Activated CD4-positive, alpha-beta T cell treated with anti-CD3 and anti-CD28 coated beads for 4 hours (primary cell): ENCODE measurements around the gene IRF8.
"Not testable (repeated sequence)": the region's sequence is repeated elsewhere in the genome, so short reads cannot be mapped to it uniquely, and the experiment has no call there.

ENCODE experiments used
- DNase-seq, 2 donors: peaks; one replicate each; pipeline ENCODE4 v3.0.0-alpha.2; 2020

Gene IRF8, protein sequence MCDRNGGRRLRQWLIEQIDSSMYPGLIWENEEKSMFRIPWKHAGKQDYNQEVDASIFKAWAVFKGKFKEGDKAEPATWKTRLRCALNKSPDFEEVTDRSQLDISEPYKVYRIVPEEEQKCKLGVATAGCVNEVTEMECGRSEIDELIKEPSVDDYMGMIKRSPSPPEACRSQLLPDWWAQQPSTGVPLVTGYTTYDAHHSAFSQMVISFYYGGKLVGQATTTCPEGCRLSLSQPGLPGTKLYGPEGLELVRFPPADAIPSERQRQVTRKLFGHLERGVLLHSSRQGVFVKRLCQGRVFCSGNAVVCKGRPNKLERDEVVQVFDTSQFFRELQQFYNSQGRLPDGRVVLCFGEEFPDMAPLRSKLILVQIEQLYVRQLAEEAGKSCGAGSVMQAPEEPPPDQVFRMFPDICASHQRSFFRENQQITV

GRCh38 chr16:85898521-85899442 lies at the start of gene IRF8:
TSS of gene IRF8 (plus strand) at chr16:85899162. CDS start at chr16:85903016, 3,854 bp downstream.
- DNase-seq, result peak; percentile 80 to 85

DNA sequence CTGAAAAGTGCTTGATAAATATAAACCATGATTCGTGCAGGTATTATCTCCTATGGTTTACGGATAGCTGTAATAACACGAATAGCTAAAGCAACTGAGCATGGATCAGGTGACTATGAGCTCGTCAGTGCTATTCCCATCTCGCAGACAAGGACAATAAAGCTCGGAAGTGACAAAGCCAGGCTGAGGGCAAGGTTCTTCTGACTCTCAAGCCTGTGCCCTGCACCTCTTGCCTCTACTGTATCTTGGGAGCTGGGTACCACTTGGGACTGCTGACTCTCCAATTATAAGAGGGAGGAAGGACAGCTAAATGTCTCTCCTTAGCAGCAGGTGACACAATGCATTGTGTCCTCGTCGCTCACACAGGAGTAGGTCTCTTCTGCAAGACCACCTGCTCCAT lies 49.6 kb upstream of the IRF8 start:
- no peak for DNase-seq

GRCh38 chr16:85850344-85850880 lies 48.5 kb upstream of the IRF8 start:
- no peak for DNase-seq

DNA sequence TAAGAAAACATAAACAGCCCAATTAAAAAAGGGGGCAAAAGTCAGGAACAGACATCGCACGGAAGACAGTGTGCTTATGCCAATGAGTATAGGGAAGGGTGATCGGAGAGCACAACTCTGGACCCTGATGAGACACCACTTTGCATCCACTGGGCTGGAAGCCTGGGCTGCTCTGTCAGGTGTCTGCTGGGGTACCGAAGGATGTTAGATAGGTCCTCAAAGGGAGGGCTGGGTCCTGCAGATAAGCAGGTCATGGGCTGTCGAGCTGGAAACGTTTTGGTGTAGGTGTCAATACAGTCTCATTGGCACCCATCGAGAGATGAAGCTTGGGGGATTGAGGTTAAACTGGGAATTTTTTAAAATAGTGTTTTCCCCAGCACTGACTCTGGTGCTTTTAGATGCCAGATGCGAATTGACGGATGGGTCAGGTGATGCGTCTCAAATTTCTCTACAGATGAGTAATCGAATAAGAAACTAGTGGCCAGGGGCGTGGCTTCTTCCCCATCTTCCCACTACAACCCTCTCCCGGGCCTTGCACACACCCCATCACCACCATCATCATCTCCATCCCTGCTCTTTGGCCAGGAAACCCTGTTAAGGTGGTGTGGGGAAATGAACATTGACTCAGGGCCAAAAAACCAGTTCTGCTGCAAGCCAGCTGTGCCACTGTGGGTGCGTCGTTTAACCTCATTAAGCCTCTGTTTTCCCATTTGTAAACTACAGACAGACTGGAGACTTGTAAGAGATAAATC lies 47.8 kb upstream of the IRF8 start:
- no peak for DNase-seq

- no peak for DNase-seq
Observed at GRCh38 chr16:85853547-85854545, 45.1 kb upstream of the IRF8 start.

GRCh38 chr16:85854935-85855334 lies 44.0 kb upstream of the IRF8 start:
- DNase-seq, result no peak

- no peak for DNase-seq
Observed at GRCh38 chr16:85856079-85856478, 42.9 kb upstream of the IRF8 start.

DNA sequence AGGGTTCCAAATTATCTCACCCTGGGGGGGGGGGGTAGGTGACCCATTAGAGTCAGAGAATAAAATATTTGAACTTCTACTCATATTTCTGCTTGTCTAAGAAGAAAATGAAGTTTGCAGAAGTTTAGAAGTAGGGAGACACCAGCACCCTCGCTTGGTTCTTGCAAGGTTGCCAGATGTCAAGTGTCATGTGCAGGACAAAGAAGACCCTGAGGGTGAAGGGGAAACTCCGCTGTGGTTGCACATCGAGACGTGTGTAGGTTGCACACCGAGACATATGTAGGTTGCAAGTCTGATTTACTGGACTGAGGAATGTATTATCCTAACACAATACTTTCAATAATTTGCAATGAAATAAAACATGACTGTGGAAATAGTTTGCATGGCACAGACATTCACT lies 42.4 kb upstream of the IRF8 start:
- no peak for DNase-seq

DNA sequence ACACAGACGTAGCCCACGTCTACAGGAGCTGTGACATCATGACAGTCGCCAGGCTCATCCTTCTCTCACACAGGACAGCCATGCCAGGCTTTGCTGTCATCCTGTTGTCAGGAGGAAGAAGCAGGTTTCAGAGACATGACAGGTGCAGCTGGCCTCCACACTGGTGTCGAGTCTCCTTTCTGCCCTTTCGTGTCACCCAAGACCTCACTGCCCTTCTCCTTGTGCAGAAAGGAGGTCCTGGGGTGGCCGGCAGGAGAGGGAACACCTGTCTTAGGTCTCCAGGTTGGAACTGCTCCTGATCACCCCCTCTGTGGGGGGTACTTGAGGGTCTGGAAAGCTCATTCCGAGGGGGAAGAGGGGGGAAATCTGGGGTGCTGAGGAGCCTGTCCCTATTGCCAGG lies 41.6 kb upstream of the IRF8 start:
- DNase-seq, result no peak

- DNase-seq, result not testable (repeated sequence)
Observed at GRCh38 chr16:85858571-85858970, 40.4 kb upstream of the IRF8 start.

DNA sequence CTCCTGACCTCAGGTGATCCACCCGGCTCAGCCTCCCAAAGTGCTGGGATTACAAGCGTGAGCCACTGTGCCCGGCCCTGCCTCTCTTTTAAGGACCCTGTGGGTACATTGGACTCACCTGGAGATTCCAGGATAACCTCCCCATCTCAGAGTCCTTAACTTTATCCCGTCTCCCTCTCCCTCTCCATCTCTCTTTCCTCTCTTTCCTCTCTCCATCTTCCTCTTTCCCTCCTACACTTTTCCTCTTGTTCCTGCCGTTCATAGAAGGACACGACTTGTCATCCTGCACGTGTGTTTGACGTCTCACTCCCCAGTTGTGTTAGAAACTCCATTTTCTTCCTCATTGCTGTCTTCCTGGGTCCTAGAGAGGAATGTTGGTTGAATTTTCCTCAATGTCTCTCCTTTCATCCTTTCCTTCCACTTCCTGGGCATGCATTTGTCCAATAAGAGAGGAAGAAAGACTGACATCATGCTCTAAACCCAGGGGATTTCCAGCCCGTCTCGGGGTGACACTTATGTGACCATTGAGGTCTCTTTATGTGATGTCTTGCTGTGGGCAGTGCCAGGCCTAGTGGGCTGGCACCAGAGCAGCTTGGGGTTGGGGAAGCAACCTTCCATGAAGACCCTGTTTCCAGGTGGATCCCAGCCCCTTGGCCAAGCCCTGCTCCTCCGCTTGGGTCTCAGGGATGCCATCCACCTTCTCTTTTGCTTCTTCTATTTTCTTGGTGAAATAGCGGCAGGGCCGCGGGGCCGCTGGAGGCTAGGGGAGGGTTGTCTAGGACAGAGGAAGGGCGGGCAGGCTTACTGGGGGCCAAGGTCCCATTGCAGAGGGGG lies 39.8 kb upstream of the IRF8 start:
- DNase-seq, result no peak

- DNase-seq, result no peak
Observed at GRCh38 chr16:85859818-85860125, 39.2 kb upstream of the IRF8 start.

DNA sequence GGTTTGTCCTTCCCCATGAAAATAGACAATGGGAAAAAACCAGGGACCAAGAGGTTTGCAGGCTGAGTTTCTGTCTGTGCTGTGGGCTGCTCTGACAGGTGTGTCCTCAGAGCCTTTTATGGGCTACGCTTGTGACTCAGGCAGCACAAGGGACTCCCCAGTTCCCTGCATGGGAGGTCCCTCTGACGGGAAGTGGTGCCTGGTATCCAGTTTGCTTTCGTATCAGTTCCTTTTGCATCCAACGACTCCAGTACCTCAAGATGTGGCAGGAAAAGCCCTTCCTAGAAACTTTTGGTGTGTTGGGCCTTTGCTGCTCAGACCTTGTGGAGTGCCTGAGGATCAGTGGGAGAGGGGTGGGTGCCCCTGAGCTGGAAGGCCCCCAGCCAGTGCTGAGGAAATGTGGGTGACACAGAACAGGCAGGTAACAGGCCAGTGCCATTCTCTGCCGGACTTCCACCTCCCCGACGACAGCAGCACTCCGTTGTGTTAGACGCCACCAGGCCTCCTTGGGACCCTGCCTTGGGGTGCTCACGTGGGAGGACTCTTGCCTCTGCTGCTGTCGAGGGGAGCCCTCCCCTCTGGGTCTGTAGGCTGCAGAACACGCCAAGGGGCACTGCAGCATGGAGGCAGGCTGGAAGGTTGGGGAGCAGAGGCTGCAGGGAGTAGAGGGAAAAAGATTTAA lies 38.4 kb upstream of the IRF8 start:
- no peak for DNase-seq

- no peak for DNase-seq
Observed at GRCh38 chr16:85861095-85861825, 37.7 kb upstream of the IRF8 start.

GRCh38 chr16:85862476-85863383 lies 36.2 kb upstream of the IRF8 start:
- no peak for DNase-seq

DNA sequence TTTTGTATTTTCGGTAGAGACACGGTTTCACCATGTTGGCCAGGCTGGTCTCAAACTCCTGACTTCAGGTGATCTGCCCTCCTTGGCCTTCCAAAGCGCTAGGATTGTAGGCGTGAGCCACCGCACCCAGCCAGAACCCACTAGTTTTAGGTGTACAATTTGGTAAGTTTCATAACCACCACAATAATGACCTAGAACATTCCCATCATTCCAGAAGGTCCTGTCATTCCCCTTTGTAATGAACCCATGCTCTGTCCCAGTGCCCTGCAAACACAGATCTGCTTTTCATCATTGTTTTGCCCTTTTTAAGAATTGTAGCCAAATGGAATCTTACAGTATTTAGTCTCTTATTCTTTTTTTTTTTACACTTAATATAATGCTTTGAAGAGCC lies 35.6 kb upstream of the IRF8 start:
- no peak for DNase-seq

GRCh38 chr16:85864965-85865364 lies 34.0 kb upstream of the IRF8 start:
- DNase-seq, result no peak

DNA sequence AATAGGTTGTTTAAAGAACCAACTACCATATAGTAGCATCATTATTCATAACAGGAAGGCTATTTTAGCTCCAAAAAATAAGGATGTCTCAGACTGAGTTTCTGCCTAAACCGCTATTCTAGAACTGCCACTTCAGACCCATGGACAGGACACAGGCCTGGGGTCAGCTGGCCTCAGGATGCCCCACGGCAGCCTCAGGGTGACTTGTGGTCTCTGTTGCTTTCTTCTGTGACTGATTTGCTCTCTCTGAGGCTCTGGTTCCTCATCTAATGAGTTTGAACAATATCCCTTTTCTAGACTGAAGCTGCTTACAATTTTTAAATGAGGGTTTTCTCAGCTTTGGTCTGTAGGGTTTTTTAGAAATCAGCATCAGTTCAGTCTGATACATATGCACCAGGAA lies 31.8 kb upstream of the IRF8 start:
- no peak for DNase-seq
